ENCODE measurements around the gene SELENOO. TPM values are rescaled to one million over a fixed set of nuclear protein-coding genes. Genes with fewer than 3 reads are reported as not detected.

The SELENOO gene
- total RNA-seq, 1 experiment from 2014 or later = 19.0 TPM

DNA sequence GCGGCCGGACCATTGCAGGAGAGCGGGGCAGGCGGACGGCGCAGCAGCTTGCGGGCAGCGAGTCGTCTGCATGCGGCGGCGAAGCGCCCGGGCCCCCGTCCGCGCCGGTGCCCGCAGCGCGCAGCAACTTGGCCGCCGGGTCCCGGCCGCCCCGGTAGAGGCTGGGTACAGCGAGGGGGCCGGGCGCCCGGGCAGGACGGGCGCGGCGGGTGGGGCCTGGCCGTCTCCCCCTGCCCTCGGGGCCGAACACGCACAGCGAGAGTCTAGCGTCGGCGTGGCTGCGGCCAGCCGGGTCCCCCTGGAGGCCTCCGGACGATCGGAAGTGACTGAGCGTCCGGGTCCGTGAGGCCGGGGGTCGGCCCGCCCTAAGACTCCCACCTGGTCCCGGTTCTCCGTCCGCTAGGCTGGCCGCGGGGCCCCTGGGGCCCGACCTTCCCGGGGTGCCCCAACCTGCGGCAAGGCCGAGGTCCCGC is 15.9 kb upstream of the SELENOO start:
- Histone ChIP-seq H3K9ac (ENCODE audit: extremely low read depth, insufficient read length, low read length) (no peak overlapping the region), H3K14ac (ENCODE audit: insufficient read depth, low read length) (no peak overlapping the region), H2BK20ac (ENCODE audit: low read depth, low read length, poor library complexity, severe bottlenecking) (no peak overlapping the region), H3K23ac (ENCODE audit: insufficient read length, low read depth, low read length) (no peak overlapping the region), H2BK15ac (ENCODE audit: low read depth, low read length) (no peak overlapping the region), H2AK5ac (ENCODE audit: insufficient read length, low read length) (no peak overlapping the region), H4K8ac (replicated peaks; ENCODE audit: insufficient read length, low read depth, low read length) (no peak overlapping the region), H4K91ac (ENCODE audit: insufficient read length, low read depth, low read length) (no peak overlapping the region), H2BK120ac (ENCODE audit: low read depth, low read length, poor library complexity, severe bottlenecking) (no peak overlapping the region), H2BK5ac (ENCODE audit: insufficient read length, low read length) (no peak overlapping the region), H3K4me2 (ENCODE audit: insufficient read depth, insufficient read length, low read length) (peak overlapping the region; percentile 93), H3T11ph (ENCODE audit: low read length) (no peak overlapping the region), H2BK12ac (ENCODE audit: insufficient read length, low read depth, low read length) (no peak overlapping the region), H3K27ac (ENCODE audit: insufficient read length, low read depth, low read length) (no peak overlapping the region), H3K27me3 (ENCODE audit: insufficient read depth, low read length) (no peaks in the 10 kb centered on the region), H4K20me1 (ENCODE audit: control insufficient read depth, insufficient read depth, insufficient read length) (no peaks in the 10 kb centered on the region), H3K9me3 (ENCODE audit: control insufficient read depth, low read depth, low read length) (no peaks in the 10 kb centered on the region), H3K18ac (ENCODE audit: insufficient read length, low read depth, low read length) (no peak overlapping the region), H4K5ac (ENCODE audit: insufficient read length, low read depth, low read length) (no peak overlapping the region), H3K56ac (ENCODE audit: insufficient read length, low read depth, low read length) (no peak overlapping the region), H2AFZ (ENCODE audit: low read length) (no peak overlapping the region), H3K23me2 (ENCODE audit: insufficient read length, low read depth, low read length, poor library complexity, severe bottlenecking) (peaks cover 17% of the 10 kb centered on the region), H3K4me1 (ENCODE audit: insufficient read depth, low read length) (no peaks in the 10 kb centered on the region), H3K4ac (ENCODE audit: low read depth, low read length) (no peak overlapping the region), H3K79me1 (ENCODE audit: insufficient read depth, low read depth, low read length, poor library complexity, severe bottlenecking) (no peaks in the 10 kb centered on the region), H3K79me2 (ENCODE audit: insufficient read depth, low read length) (peaks cover 5% of the 10 kb centered on the region; the same call in 1 of the 2 replicates)
- no peak for DNase-seq
- Mint-ChIP-seq H3K4me3 (peak overlapping the region in 1 of 2 experiments; percentile 56; a peak in 3 of 5 replicates), H3K9me3 (no peaks in the 10 kb centered on the region; a peak in 1 of 5 replicates), H3K27ac (no peak overlapping the region; a peak in 1 of 7 replicates), H3K36me3 (ENCODE audit: insufficient read depth in 1 of 3, low read depth in 3 of 3) (peaks cover 0 to 2% (median under 1%) of the 10 kb centered on the region in 3 experiments; a peak in 3 of 7 replicates), H3K27me3 (ENCODE audit: low read depth) (no peaks in the 10 kb centered on the region; the same call in none of the 2 replicates), H3K4me1 (peaks cover 10 to 18% of the 10 kb centered on the region in 2 experiments)
- TF ChIP-seq, protein P1, sequence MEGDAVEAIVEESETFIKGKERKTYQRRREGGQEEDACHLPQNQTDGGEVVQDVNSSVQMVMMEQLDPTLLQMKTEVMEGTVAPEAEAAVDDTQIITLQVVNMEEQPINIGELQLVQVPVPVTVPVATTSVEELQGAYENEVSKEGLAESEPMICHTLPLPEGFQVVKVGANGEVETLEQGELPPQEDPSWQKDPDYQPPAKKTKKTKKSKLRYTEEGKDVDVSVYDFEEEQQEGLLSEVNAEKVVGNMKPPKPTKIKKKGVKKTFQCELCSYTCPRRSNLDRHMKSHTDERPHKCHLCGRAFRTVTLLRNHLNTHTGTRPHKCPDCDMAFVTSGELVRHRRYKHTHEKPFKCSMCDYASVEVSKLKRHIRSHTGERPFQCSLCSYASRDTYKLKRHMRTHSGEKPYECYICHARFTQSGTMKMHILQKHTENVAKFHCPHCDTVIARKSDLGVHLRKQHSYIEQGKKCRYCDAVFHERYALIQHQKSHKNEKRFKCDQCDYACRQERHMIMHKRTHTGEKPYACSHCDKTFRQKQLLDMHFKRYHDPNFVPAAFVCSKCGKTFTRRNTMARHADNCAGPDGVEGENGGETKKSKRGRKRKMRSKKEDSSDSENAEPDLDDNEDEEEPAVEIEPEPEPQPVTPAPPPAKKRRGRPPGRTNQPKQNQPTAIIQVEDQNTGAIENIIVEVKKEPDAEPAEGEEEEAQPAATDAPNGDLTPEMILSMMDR (conservative IDR thresholded peaks at IDR 0.05) = no peak
- no CpG with 5 or more reads among the region's 63 CpGs for WGBS (ENCODE audit: extremely low coverage, insufficient read length, low lambda C conversion rate)

Data from H9 (cell line).